Measurements from ENCODE around the gene FRAS1.
"Not testable (repeated sequence)": the region's sequence is repeated elsewhere in the genome, so short reads cannot be mapped to it uniquely, and the experiment has no call there.

FRAS1 gene

GRCh38 chr4:78059524-78059889 is 2.4 kb downstream of the FRAS1 start:
- DNase-seq = peak; percentile 86

GRCh38 chr4:78059938-78060337 is 2.8 kb downstream of the FRAS1 start:
- DNase-seq = no peak

- DNase-seq = no peak
Measured at GRCh38 chr4:78061939-78062570, 4.9 kb downstream of the FRAS1 start.

- DNase-seq = no peak
Measured at GRCh38 chr4:78065508-78066192, 8.5 kb downstream of the FRAS1 start.

GRCh38 chr4:78068481-78068880 is 11.4 kb downstream of the FRAS1 start:
- DNase-seq = no peak

GRCh38 chr4:78069319-78069718 is 12.2 kb downstream of the FRAS1 start:
- DNase-seq = no peak

- DNase-seq = no peak
Measured at GRCh38 chr4:78069859-78070258, 12.7 kb downstream of the FRAS1 start.

GRCh38 chr4:78070731-78071282 is 13.7 kb downstream of the FRAS1 start:
- no peak for DNase-seq

GRCh38 chr4:78074759-78075158 is 17.6 kb downstream of the FRAS1 start:
- no peak for DNase-seq

GRCh38 chr4:78075986-78076385 is 18.9 kb downstream of the FRAS1 start:
- DNase-seq = no peak

GRCh38 chr4:78078101-78078500 is 21.0 kb downstream of the FRAS1 start:
- DNase-seq = no peak

GRCh38 chr4:78079726-78080430 is 22.8 kb downstream of the FRAS1 start:
- DNase-seq = no peak

- DNase-seq = no peak
Measured at GRCh38 chr4:78081541-78081940, 24.4 kb downstream of the FRAS1 start.

GRCh38 chr4:78083035-78083434 is 25.9 kb downstream of the FRAS1 start:
- DNase-seq = no peak

- no peak for DNase-seq
Measured at GRCh38 chr4:78091534-78091933, 34.4 kb downstream of the FRAS1 start.

GRCh38 chr4:78092350-78092749 is 35.2 kb downstream of the FRAS1 start:
- DNase-seq = not testable (repeated sequence)

GRCh38 chr4:78092850-78093249 is 35.7 kb downstream of the FRAS1 start:
- DNase-seq = no peak

- DNase-seq = no peak
Measured at GRCh38 chr4:78095081-78095480, 38.0 kb downstream of the FRAS1 start.

GRCh38 chr4:78099058-78099457 is 41.9 kb downstream of the FRAS1 start:
- DNase-seq = no peak

- no peak for DNase-seq
Measured at GRCh38 chr4:78100060-78100459, 42.9 kb downstream of the FRAS1 start.

GRCh38 chr4:78119698-78120097 is 62.6 kb downstream of the FRAS1 start:
- no peak for DNase-seq

GRCh38 chr4:78120144-78120880 is 63.2 kb downstream of the FRAS1 start:
- DNase-seq = no peak

- DNase-seq = no peak
Measured at GRCh38 chr4:78121338-78121904, 64.3 kb downstream of the FRAS1 start.
